HuH-7.5 (cell line): ENCODE data around the gene ZP4.
"Not testable (repeated sequence)": the region's sequence is repeated elsewhere in the genome, so short reads cannot be mapped to it uniquely, and the experiment has no call there.

Source experiments
- DNase-seq: peaks from one replicate; pipeline ENCODE4 v3.0.0; 2011; ENCODE audit warnings: low spot score

Gene ZP4

GRCh38 chr1:237877631-237878030 is 13.1 kb downstream of the ZP4 start:
- DNase-seq = no peak

DNA sequence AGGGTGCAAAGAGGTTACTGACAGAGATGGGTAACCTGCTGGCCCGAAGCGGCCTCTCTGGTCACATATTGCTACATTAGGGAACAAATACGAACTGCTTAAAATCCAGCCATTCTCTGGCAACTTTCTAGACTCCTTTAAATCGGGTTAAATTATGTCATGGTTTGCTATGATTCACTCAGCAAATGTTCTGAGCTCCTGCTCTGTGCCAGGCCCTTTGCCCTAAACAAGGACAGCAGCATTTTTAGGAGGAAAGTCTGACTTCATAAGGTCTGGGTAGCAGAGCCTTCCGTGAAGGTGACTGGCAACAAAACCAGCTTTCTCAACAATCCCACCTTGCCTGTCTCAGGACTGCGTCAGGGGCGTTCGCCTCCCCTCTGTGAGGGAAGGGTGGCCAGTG is 15.4 kb downstream of the ZP4 start:
- DNase-seq = no peak

- DNase-seq = no peak
These were observed 17.1 kb downstream of the ZP4 start for GRCh38 chr1:237873487-237874211.

- DNase-seq = no peak
These were observed 21.7 kb downstream of the ZP4 start for GRCh38 chr1:237868817-237869600.

- no peak for DNase-seq
These were observed 23.3 kb downstream of the ZP4 start for GRCh38 chr1:237867380-237867888.

- peak; percentile 29 for DNase-seq
These were observed 26.1 kb downstream of the ZP4 start for GRCh38 chr1:237864338-237865244.

GRCh38 chr1:237863234-237863633 is 27.5 kb downstream of the ZP4 start:
- no peak for DNase-seq

- DNase-seq = no peak
These were observed 28.8 kb downstream of the ZP4 start for GRCh38 chr1:237861944-237862343.

GRCh38 chr1:237858992-237859391 is 31.7 kb downstream of the ZP4 start:
- DNase-seq = no peak

DNA sequence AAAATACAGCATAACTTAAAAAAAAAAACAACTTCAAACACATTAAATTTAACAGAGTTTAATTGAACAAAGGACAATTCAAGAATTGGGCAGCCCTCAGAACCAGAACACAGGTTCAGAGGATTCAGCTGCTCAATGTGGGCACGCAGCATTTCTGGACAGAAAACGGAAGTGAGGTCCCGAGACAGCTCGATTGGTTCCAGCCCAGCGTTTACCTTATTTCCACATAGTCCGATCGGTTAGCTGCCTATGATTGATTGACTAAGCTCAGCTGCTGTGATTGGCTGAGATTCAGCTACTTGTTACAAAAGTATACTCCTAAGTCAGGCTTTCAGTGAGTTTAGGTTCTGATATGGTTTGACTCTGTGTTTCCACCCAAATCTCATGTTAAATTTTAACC is 33.3 kb downstream of the ZP4 start:
- no peak for DNase-seq

DNA sequence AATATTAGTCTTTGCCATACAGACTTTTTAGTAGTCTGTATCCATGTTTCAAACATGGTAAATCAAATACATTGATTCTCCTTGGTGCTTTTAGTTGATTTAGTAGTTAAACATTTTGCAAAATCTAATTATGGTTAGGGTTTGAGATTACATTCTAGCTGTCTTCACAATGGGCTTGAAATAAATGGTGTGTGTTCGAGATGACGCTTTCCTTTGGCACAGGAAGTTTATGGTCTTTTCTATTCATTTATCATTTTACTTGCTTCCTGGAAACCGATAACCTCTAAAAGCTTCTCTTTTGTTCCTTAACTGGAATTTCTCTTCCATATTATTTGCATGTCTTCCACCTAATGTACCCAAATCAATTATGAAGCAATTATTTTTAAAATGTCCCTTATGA is 38.4 kb downstream of the ZP4 start:
- no peak for DNase-seq

- DNase-seq = no peak
These were observed 39.4 kb downstream of the ZP4 start for GRCh38 chr1:237851210-237851845.

DNA sequence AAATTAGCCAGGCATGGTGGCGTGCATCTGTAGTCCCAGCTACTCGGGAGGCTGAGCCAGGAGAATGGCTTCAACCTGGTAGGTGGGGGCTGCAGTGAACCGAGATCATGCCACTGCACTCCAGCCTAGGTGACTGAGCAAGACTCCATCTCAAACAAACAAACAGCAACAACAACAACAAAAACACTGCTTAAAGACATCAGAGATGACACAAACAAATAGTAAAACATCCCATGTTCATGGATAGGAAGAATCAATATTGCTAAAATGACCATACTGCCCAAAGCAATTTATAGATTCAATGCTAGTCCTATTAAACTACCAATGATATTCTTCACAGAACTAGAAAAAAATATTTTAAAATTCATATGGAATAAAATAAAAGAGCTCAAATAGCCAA is 47.2 kb downstream of the ZP4 start:
- not testable (repeated sequence) for DNase-seq

DNA sequence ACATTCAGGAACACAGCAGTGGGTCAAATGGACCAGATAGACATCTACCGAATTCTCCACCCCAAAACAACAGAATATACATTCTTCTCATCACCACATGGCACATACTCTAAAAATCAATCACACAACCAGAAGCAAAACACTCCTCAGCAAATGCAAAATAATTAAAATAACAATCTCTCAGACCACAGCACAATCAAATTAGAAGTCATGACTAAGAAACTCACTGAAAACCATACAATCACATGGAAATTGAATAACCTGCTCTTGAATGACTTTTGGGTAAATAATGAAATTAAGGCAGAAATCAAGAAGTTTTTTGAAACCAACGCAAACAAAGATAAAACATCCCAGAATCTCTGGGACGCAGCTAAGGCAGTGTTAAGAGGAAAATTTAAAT is 49.2 kb downstream of the ZP4 start:
- no peak for DNase-seq

GRCh38 chr1:237838904-237839534 is 51.7 kb downstream of the ZP4 start:
- no peak for DNase-seq

- DNase-seq = no peak
These were observed 52.4 kb downstream of the ZP4 start for GRCh38 chr1:237838320-237838719.

- DNase-seq = no peak
These were observed 56.3 kb downstream of the ZP4 start for GRCh38 chr1:237834461-237834860.

- DNase-seq = no peak
These were observed 56.7 kb downstream of the ZP4 start for GRCh38 chr1:237834048-237834447.

- DNase-seq = no peak
These were observed 57.9 kb downstream of the ZP4 start for GRCh38 chr1:237832858-237833257.
